Thyroid gland (tissue), 4 donors: Measurements from ENCODE around the gene MS4A6A.
A peak's percentile ranks its signal among the peaks of the same experiment; 100 is the strongest.

Experiments
- CTCF ChIP-seq, 6 experiments: fragments of 200-600 bp in 3 of 6; fragments of 450-650 bp in 3 of 6; sonication (generic) in 3 of 6; IDR thresholded peaks; one replicate each; pipeline ENCODE4 v1.5.1; 2016 to 2019; ENCODE audit warnings: antibody characterized with exemption in 6 of 6, mild to moderate bottlenecking in 2 of 6, inconsistent platforms in 1 of 6, moderate library complexity in 1 of 6
- POLR2A ChIP-seq, 2 donors: fragments of 450-650 bp; IDR thresholded peaks; one replicate each; pipeline ENCODE4 v1.6.1; 2017; ENCODE audit warnings: antibody characterized with exemption in 2 of 2, mild to moderate bottlenecking in 2 of 2, moderate library complexity in 1 of 2

GRCh38 chr11:60193687-60194433 is 11.0 kb upstream of the MS4A6A start:
- no peak for TF ChIP-seq POLR2A (IDR thresholded peaks at IDR 0.05)
- TF ChIP-seq CTCF (IDR thresholded peaks at IDR 0.05), result peak; percentile 11 to 40 (median 25)
